SK-N-SH treated with all-trans-retinoic acid at 6 μM for 48 hours (cell line): ENCODE results near the gene IGF2R.
"Not testable (repeated sequence)": the region's sequence is repeated elsewhere in the genome, so short reads cannot be mapped to it uniquely, and the experiment has no call there.

Source experiments
- ATAC-seq: fragments of 200-7000 bp; cut with Tn5 transposase; 3 replicates; pipeline ENCODE4 v1.9.1; 2020; ENCODE audit warnings: mild to moderate bottlenecking, moderate library complexity
- ARNTL ChIP-seq: fragments of 450-650 bp; formaldehyde crosslinking; IDR thresholded peaks from 2 replicates; pipeline ENCODE4 v1.5.0; 2020; ENCODE audit warnings: low read depth, mild to moderate bottlenecking, moderate library complexity, borderline replicate concordance
- BACH2 ChIP-seq: fragments of 250-450 bp; sonication (Bioruptor Pico); IDR thresholded peaks from 2 replicates; pipeline ENCODE4 v1.9.0; 2021; ENCODE audit warnings: mild to moderate bottlenecking, borderline replicate concordance
- CSDC2 ChIP-seq: fragments of 250-450 bp; sonication (Bioruptor Pico); IDR thresholded peaks from 2 replicates; pipeline ENCODE4 v1.5.0; 2020; ENCODE audit warnings: mild to moderate bottlenecking, moderate library complexity
- ESRRG ChIP-seq: fragments of 250-450 bp; sonication (Bioruptor Pico); IDR thresholded peaks from 2 replicates; pipeline ENCODE4 v1.6.1; 2021; ENCODE audit warnings: mild to moderate bottlenecking
- GLIS3 ChIP-seq: fragments of 250-450 bp; sonication (Bioruptor Pico); IDR thresholded peaks from 2 replicates; pipeline ENCODE4 v1.5.0; 2020; ENCODE audit warnings: mild to moderate bottlenecking, moderate library complexity
- ISL1 ChIP-seq: fragments of 250-450 bp; sonication (Bioruptor Pico); IDR thresholded peaks from 2 replicates; pipeline ENCODE4 v2.1.2; 2022; ENCODE audit warnings: mild to moderate bottlenecking, moderate library complexity
- OSR1 ChIP-seq: fragments of 250-450 bp; sonication (Bioruptor Pico); IDR thresholded peaks from 2 replicates; pipeline ENCODE4 v1.8.0; 2022; ENCODE audit warnings: moderate library complexity, mild to moderate bottlenecking, inconsistent platforms
- PPARA ChIP-seq: fragments of 250-450 bp; sonication (Bioruptor Pico); IDR thresholded peaks from 2 replicates; pipeline ENCODE4 v1.5.0; 2020; ENCODE audit warnings: mild to moderate bottlenecking, borderline replicate concordance
- RARB ChIP-seq: fragments of 250-450 bp; sonication (Bioruptor Pico); IDR thresholded peaks from 2 replicates; pipeline ENCODE4 v1.8.0; 2021; ENCODE audit warnings: mild to moderate bottlenecking, moderate library complexity
- SNAI2 ChIP-seq: fragments of 250-450 bp; sonication (Bioruptor Pico); IDR thresholded peaks from 2 replicates; pipeline ENCODE4 v1.5.0; 2020; ENCODE audit warnings: mild to moderate bottlenecking, moderate library complexity
- TCF4 ChIP-seq: fragments of 250-450 bp; sonication (Bioruptor Pico); IDR thresholded peaks from 2 replicates; pipeline ENCODE4 v1.8.0; 2021; ENCODE audit warnings: mild to moderate bottlenecking, moderate library complexity, borderline replicate concordance
- TOX ChIP-seq: fragments of 250-450 bp; sonication (Bioruptor Pico); IDR thresholded peaks from 2 replicates; pipeline ENCODE4 v1.8.0; 2021; ENCODE audit warnings: mild to moderate bottlenecking, moderate library complexity, borderline replicate concordance
- ZC3H10 ChIP-seq: fragments of 250-450 bp; sonication (Bioruptor Pico); IDR thresholded peaks from 2 replicates; pipeline ENCODE4 v1.5.1; 2021; ENCODE audit warnings: mild to moderate bottlenecking, moderate library complexity
- ZFP3 ChIP-seq: fragments of 250-450 bp; sonication (Bioruptor Pico); IDR thresholded peaks from 2 replicates; pipeline ENCODE4 v1.5.0; 2020; ENCODE audit warnings: mild to moderate bottlenecking, moderate library complexity
- ZFP30 ChIP-seq: fragments of 450-650 bp; formaldehyde crosslinking; IDR thresholded peaks from 2 replicates; pipeline ENCODE4 v1.5.0; 2022; ENCODE audit warnings: mild to moderate bottlenecking, moderate library complexity
- ZNF565 ChIP-seq: fragments of 450-650 bp; formaldehyde crosslinking; conservative IDR thresholded peaks from 2 replicates; pipeline ENCODE4 v1.5.0; 2020; ENCODE audit warnings: low read depth, mild to moderate bottlenecking, moderate library complexity
- TF ChIP-seq, protein P1 (sequence below): fragments of 250-450 bp; sonication (Bioruptor Pico); IDR thresholded peaks from 2 replicates; pipeline ENCODE4 v1.5.0; 2020; ENCODE audit warnings: mild to moderate bottlenecking, moderate library complexity
- TF ChIP-seq, protein P2 (sequence below): fragments of 250-450 bp; sonication (Bioruptor Pico); IDR thresholded peaks from 2 replicates; pipeline ENCODE4 v1.8.0; 2021; ENCODE audit warnings: low read depth, mild to moderate bottlenecking, moderate library complexity, borderline replicate concordance
- TF ChIP-seq, protein P3 (sequence below): fragments of 250-450 bp; sonication (Bioruptor Pico); IDR thresholded peaks from 2 replicates; pipeline ENCODE4 v1.5.1; 2020; ENCODE audit warnings: low read depth, mild to moderate bottlenecking, moderate library complexity
- TF ChIP-seq, protein P4 (sequence below): fragments of 250-450 bp; sonication (Bioruptor Pico); IDR thresholded peaks from 2 replicates; pipeline ENCODE4 v1.5.1; 2021; ENCODE audit warnings: mild to moderate bottlenecking, moderate library complexity

Gene IGF2R

DNA sequence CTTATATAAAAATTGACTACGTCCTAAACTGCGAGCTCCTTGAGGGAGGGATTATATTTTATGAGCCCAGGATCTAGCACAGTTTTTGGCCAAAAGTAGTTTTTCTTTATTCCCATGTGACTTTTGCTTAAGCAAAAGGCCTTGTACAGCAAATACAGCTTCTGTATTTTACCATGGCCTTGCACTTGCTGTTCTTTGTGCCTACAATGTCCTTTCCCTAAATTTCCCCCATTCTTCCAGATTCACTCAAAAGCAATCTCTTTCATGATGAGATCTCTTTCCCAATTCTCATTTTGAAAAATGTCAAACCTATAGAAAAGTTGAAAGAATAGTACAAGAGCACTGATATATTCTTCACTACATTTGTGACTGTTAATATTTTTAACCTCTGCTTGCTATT, 4.8 kb upstream of the IGF2R start:
- ATAC-seq: no peak

DNA sequence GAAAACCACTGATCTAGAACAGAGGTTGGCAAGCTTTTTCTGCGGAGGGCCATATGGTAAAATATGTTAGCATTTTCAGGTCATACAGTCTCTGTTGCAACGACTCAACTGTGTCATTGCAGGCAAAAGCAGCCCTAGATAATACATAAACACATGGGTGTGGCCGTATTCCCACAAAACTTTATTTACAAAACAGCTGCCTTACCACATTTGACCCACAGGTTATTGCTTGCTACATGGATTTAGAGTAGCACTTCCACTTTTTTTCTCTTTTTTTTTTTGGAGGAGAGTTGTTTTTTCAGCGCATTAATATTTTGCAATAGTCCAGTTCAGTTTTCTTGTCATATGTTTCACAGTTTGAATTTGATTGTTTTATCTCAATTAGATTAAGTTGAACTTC, 2.5 kb upstream of the IGF2R start:
- ATAC-seq: no peak
- TF ChIP-seq SNAI2 (CRISPR knock-in tag) (no peak), CSDC2 (CRISPR knock-in tag) (no peak), PPARA (CRISPR knock-in tag) (no peak), BACH2 (CRISPR knock-in tag) (no peak), GLIS3 (CRISPR knock-in tag) (no peak), ARNTL (CRISPR knock-in tag) (no peak), ZC3H10 (CRISPR knock-in tag) (no peak), ZFP3 (no peak), ESRRG (CRISPR knock-in tag) (no peak)
- TF ChIP-seq, protein P1, sequence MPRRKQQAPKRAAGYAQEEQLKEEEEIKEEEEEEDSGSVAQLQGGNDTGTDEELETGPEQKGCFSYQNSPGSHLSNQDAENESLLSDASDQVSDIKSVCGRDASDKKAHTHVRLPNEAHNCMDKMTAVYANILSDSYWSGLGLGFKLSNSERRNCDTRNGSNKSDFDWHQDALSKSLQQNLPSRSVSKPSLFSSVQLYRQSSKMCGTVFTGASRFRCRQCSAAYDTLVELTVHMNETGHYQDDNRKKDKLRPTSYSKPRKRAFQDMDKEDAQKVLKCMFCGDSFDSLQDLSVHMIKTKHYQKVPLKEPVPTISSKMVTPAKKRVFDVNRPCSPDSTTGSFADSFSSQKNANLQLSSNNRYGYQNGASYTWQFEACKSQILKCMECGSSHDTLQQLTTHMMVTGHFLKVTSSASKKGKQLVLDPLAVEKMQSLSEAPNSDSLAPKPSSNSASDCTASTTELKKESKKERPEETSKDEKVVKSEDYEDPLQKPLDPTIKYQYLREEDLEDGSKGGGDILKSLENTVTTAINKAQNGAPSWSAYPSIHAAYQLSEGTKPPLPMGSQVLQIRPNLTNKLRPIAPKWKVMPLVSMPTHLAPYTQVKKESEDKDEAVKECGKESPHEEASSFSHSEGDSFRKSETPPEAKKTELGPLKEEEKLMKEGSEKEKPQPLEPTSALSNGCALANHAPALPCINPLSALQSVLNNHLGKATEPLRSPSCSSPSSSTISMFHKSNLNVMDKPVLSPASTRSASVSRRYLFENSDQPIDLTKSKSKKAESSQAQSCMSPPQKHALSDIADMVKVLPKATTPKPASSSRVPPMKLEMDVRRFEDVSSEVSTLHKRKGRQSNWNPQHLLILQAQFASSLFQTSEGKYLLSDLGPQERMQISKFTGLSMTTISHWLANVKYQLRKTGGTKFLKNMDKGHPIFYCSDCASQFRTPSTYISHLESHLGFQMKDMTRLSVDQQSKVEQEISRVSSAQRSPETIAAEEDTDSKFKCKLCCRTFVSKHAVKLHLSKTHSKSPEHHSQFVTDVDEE (CRISPR knock-in tag): no peak
- TF ChIP-seq, protein P2, sequence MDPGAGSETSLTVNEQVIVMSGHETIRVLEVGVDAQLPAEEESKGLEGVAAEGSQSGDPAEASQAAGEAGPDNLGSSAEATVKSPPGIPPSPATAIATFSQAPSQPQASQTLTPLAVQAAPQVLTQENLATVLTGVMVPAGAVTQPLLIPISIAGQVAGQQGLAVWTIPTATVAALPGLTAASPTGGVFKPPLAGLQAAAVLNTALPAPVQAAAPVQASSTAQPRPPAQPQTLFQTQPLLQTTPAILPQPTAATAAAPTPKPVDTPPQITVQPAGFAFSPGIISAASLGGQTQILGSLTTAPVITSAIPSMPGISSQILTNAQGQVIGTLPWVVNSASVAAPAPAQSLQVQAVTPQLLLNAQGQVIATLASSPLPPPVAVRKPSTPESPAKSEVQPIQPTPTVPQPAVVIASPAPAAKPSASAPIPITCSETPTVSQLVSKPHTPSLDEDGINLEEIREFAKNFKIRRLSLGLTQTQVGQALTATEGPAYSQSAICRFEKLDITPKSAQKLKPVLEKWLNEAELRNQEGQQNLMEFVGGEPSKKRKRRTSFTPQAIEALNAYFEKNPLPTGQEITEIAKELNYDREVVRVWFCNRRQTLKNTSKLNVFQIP: no peak

More for the DNA sequence above, 4.8 kb upstream of the IGF2R start:
- TF ChIP-seq BACH2 (CRISPR knock-in tag) (no peak), TOX (CRISPR knock-in tag) (no peak), RARB (CRISPR knock-in tag) (no peak), GLIS3 (CRISPR knock-in tag) (no peak), ZFP3 (no peak), ZNF565 (no peak), ZC3H10 (CRISPR knock-in tag) (no peak), CSDC2 (CRISPR knock-in tag) (no peak), ISL1 (CRISPR knock-in tag) (no peak), ARNTL (CRISPR knock-in tag) (no peak), TCF4 (no peak)
- TF ChIP-seq, protein P1 (CRISPR knock-in tag): no peak
- TF ChIP-seq, all 23 proteins: peak for 0

DNA sequence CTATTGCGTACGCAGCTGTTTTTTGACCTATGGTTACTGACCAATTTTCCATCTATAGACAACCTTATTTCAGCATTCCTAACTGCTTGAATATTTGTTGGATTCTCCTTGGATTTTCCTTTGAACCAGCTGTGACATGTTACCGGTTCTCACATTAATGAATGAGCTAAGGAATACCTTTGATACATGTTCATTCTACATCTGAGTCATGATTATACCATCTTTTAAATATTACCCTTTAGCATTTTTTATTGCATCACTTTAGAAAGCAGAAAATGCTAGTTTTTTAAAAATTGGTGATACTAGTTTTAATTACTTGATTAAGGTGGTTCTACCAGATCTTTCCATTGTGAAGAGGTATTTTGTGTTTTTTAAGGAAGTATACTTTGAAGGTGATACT, 1.9 kb upstream of the IGF2R start:
- no peak for ATAC-seq
- no peak for TF ChIP-seq OSR1 (CRISPR knock-in tag)

DNA sequence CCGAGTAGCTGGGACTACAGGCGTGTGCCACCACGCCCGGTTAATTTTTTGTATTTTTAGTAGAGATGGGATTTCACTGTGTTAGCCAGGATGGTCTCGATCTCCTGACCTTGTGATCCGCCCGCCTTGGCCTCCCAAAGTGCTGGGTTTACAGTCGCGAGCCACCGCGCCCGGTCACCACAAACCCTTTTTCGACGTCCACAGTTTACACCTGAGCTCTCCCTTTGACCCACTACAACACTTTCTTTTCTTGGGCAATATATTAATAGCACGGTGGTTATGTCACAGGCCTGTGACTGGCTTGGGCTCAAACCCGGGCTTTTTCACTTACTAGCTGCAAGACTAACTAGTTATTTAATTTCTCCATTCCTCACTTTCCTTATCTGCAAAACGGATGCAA, 1.3 kb upstream of the IGF2R start:
- not testable (repeated sequence) for ATAC-seq

DNA sequence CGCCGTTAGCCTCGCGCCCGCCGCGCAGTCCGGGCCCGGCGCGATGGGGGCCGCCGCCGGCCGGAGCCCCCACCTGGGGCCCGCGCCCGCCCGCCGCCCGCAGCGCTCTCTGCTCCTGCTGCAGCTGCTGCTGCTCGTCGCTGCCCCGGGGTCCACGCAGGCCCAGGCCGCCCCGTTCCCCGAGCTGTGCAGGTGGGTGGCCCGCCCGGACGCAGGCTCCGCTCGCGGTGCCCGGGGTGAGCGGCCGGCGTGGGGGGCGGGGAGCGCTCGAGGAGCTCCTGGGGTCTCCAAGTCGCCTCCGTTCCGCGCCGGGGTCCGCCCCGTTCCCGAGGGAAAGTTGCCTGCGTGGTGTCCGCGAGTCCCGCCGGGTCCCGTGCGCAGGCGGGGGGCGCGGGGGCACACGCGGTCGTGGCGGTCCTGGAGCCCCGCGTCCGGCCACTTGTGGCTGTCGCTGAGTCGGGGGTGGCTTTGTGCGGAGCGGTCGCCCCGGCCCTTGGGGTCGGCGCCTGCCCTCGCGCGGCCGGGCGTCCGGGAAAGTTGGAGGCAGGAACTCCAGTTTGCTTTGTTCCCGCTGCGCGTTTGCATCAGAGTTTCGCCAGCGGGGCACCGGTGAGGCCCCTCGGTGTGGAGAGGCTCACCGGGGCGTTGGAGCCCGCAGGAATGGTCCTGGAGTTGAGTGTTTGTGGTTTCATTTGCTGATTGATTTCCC, 476 bp downstream of the IGF2R start:
- TF ChIP-seq, protein P3, sequence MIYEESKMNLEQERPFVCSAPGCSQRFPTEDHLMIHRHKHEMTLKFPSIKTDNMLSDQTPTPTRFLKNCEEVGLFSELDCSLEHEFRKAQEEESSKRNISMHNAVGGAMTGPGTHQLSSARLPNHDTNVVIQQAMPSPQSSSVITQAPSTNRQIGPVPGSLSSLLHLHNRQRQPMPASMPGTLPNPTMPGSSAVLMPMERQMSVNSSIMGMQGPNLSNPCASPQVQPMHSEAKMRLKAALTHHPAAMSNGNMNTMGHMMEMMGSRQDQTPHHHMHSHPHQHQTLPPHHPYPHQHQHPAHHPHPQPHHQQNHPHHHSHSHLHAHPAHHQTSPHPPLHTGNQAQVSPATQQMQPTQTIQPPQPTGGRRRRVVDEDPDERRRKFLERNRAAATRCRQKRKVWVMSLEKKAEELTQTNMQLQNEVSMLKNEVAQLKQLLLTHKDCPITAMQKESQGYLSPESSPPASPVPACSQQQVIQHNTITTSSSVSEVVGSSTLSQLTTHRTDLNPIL (CRISPR knock-in tag): no peak
- no peak for TF ChIP-seq ZFP3
- no peak for TF ChIP-seq ZFP30 (CRISPR knock-in tag)
- TF ChIP-seq ZC3H10 (CRISPR knock-in tag): no peak
- TF ChIP-seq TCF4: no peak
- no peak for TF ChIP-seq PPARA (CRISPR knock-in tag)
- TF ChIP-seq, protein P2: no peak
- TF ChIP-seq ARNTL (CRISPR knock-in tag): no peak
- TF ChIP-seq, protein P4, sequence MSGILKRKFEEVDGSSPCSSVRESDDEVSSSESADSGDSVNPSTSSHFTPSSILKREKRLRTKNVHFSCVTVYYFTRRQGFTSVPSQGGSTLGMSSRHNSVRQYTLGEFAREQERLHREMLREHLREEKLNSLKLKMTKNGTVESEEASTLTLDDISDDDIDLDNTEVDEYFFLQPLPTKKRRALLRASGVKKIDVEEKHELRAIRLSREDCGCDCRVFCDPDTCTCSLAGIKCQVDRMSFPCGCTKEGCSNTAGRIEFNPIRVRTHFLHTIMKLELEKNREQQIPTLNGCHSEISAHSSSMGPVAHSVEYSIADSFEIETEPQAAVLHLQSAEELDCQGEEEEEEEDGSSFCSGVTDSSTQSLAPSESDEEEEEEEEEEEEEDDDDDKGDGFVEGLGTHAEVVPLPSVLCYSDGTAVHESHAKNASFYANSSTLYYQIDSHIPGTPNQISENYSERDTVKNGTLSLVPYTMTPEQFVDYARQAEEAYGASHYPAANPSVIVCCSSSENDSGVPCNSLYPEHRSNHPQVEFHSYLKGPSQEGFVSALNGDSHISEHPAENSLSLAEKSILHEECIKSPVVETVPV (CRISPR knock-in tag): no peak
- no peak for TF ChIP-seq ISL1 (CRISPR knock-in tag)
- TF ChIP-seq ESRRG (CRISPR knock-in tag): no peak
- TF ChIP-seq OSR1 (CRISPR knock-in tag): no peak
- TF ChIP-seq, all 23 proteins: peak for 0
- peak; percentile 48 for ATAC-seq
